Measurements from ENCODE around the gene SPOPL.

GRCh38 chr2:138455275-138455674 lies 46.3 kb upstream of the SPOPL start:
- TF ChIP-seq MAX (IDR thresholded peaks at IDR 0.05; ENCODE audit: low read depth, low read length) (no peak), CTCF (IDR thresholded peaks at IDR 0.05; ENCODE audit: low read depth, low read length) (no peak), POLR2A (IDR thresholded peaks at IDR 0.05; ENCODE audit: extremely low read depth, insufficient read length) (no peak), MYC (IDR thresholded peaks at IDR 0.05; ENCODE audit: low read depth, low read length) (no peak)
